ENCODE results near the gene ORMDL3. TPM values are rescaled to one million over a fixed set of nuclear protein-coding genes. Genes with fewer than 3 reads are reported as not detected.

Gene ORMDL3
- total RNA-seq, 1 donor from 2014 or later: 77.4 TPM

- DNase-seq (ENCODE audit: low spot score): peak; percentile 64
- H3K4me3 Mint-ChIP-seq: peak overlapping the region; percentile 97
- no peaks in the 10 kb centered on the region for H3K9me3 Mint-ChIP-seq
- peaks cover 66% of the 10 kb centered on the region for H3K4me1 Mint-ChIP-seq (ENCODE audit: low read depth)
- H3K36me3 Mint-ChIP-seq (ENCODE audit: low read depth): peaks cover 21% of the 10 kb centered on the region
- H3K27me3 Mint-ChIP-seq (ENCODE audit: insufficient read depth): no peaks in the 10 kb centered on the region
- intact Hi-C loops (cut with micrococcal nuclease): loop anchor here (1.0 to 5.0 kb wide), 14 partner anchors 14 to 464 kb away; partner anchors contain the start of genes CASC3, CDC6, CDK12 and MED24
- H3K27ac Mint-ChIP-seq: peak overlapping the region; percentile 92
Measured at GRCh38 chr17:39926588-39927100, 757 bp downstream of the ORMDL3 start.

GRCh38 chr17:39926135-39926587, 1.2 kb downstream of the ORMDL3 start:
- Mint-ChIP-seq H3K9me3 (no peaks in the 10 kb centered on the region), H3K36me3 (ENCODE audit: low read depth) (peaks cover 25% of the 10 kb centered on the region), H3K4me3 (peak overlapping the region; percentile 97), H3K27me3 (ENCODE audit: insufficient read depth) (no peaks in the 10 kb centered on the region), H3K4me1 (ENCODE audit: low read depth) (peaks cover 71% of the 10 kb centered on the region), H3K27ac (peak overlapping the region; percentile 92)
- no peak for DNase-seq (ENCODE audit: low spot score)
- intact Hi-C loops (cut with micrococcal nuclease): loop anchor here (1.0 to 5.0 kb wide), 5 partner anchors 23 to 464 kb away; partner anchors contain the start of genes CASC3 and CDK12

GRCh38 chr17:39925282-39926134, 1.9 kb downstream of the ORMDL3 start:
- Mint-ChIP-seq H3K36me3 (ENCODE audit: low read depth) (peaks cover 26% of the 10 kb centered on the region), H3K27me3 (ENCODE audit: insufficient read depth) (no peaks in the 10 kb centered on the region), H3K9me3 (no peaks in the 10 kb centered on the region), H3K4me1 (ENCODE audit: low read depth) (peaks cover 78% of the 10 kb centered on the region), H3K4me3 (peak overlapping the region; percentile 97), H3K27ac (peak overlapping the region; percentile 92)
- intact Hi-C loops (cut with micrococcal nuclease): loop anchor here (1.0 to 5.0 kb wide), 5 partner anchors 22 to 463 kb away; partner anchors contain the start of genes CASC3 and CDK12
- DNase-seq (ENCODE audit: low spot score): no peak

- DNase-seq (ENCODE audit: low spot score): no peak
- Mint-ChIP-seq H3K4me1 (ENCODE audit: low read depth) (peaks cover 82% of the 10 kb centered on the region), H3K9me3 (no peaks in the 10 kb centered on the region), H3K36me3 (ENCODE audit: low read depth) (peaks cover 30% of the 10 kb centered on the region), H3K27me3 (ENCODE audit: insufficient read depth) (no peaks in the 10 kb centered on the region), H3K4me3 (peak overlapping the region; percentile 97), H3K27ac (peak overlapping the region; percentile 92)
- intact Hi-C loops (cut with micrococcal nuclease): loop anchor here (5.0 kb wide), 2 partner anchors 152 to 462 kb away; partner anchors contain the start of gene CDK12
Measured at GRCh38 chr17:39924691-39925055, 2.7 kb downstream of the ORMDL3 start.

- intact Hi-C loops (cut with micrococcal nuclease): no loop called here
- peaks cover 33% of the 10 kb centered on the region for H3K36me3 Mint-ChIP-seq (ENCODE audit: low read depth)
- no peak for DNase-seq (ENCODE audit: low spot score)
- peak overlapping the region; percentile 92 for H3K27ac Mint-ChIP-seq
- no peaks in the 10 kb centered on the region for H3K27me3 Mint-ChIP-seq (ENCODE audit: insufficient read depth)
- H3K9me3 Mint-ChIP-seq: no peaks in the 10 kb centered on the region
- H3K4me1 Mint-ChIP-seq (ENCODE audit: low read depth): peaks cover 81% of the 10 kb centered on the region
- peak overlapping the region; percentile 97 for H3K4me3 Mint-ChIP-seq
Measured at GRCh38 chr17:39923836-39924690, 3.3 kb downstream of the ORMDL3 start.

- H3K4me1 Mint-ChIP-seq (ENCODE audit: low read depth): peaks cover 83% of the 10 kb centered on the region
- H3K4me3 Mint-ChIP-seq: peak overlapping the region; percentile 57
- DNase-seq (ENCODE audit: low spot score): no peak
- intact Hi-C loops (cut with micrococcal nuclease): no loop called here
- H3K27ac Mint-ChIP-seq: peak overlapping the region; percentile 75
- peaks cover 39% of the 10 kb centered on the region for H3K36me3 Mint-ChIP-seq (ENCODE audit: low read depth)
- no peaks in the 10 kb centered on the region for H3K27me3 Mint-ChIP-seq (ENCODE audit: insufficient read depth)
- no peaks in the 10 kb centered on the region for H3K9me3 Mint-ChIP-seq
Measured at GRCh38 chr17:39923230-39923629, 4.2 kb downstream of the ORMDL3 start.

- Mint-ChIP-seq H3K9me3 (no peaks in the 10 kb centered on the region), H3K27ac (peak overlapping the region; percentile 91), H3K36me3 (ENCODE audit: low read depth) (peaks cover 48% of the 10 kb centered on the region), H3K27me3 (ENCODE audit: insufficient read depth) (no peaks in the 10 kb centered on the region), H3K4me3 (peak overlapping the region; percentile 60), H3K4me1 (ENCODE audit: low read depth) (peaks cover 84% of the 10 kb centered on the region)
- intact Hi-C loops (cut with micrococcal nuclease): no loop called here
- DNase-seq (ENCODE audit: low spot score): no peak
Measured at GRCh38 chr17:39922006-39922405, 5.4 kb downstream of the ORMDL3 start.

- no peak for DNase-seq (ENCODE audit: low spot score)
- peaks cover 51% of the 10 kb centered on the region for H3K36me3 Mint-ChIP-seq (ENCODE audit: low read depth)
- peak overlapping the region; percentile 60 for H3K4me3 Mint-ChIP-seq
- no peaks in the 10 kb centered on the region for H3K9me3 Mint-ChIP-seq
- H3K27ac Mint-ChIP-seq: peak overlapping the region; percentile 91
- peaks cover 88% of the 10 kb centered on the region for H3K4me1 Mint-ChIP-seq (ENCODE audit: low read depth)
- intact Hi-C loops (cut with micrococcal nuclease): no loop called here
- H3K27me3 Mint-ChIP-seq (ENCODE audit: insufficient read depth): no peaks in the 10 kb centered on the region
Measured at GRCh38 chr17:39921323-39921722, 6.1 kb downstream of the ORMDL3 start.

- peaks cover 55% of the 10 kb centered on the region for H3K36me3 Mint-ChIP-seq (ENCODE audit: low read depth)
- peaks cover 87% of the 10 kb centered on the region for H3K4me1 Mint-ChIP-seq (ENCODE audit: low read depth)
- peak; percentile 40 for DNase-seq (ENCODE audit: low spot score)
- H3K4me3 Mint-ChIP-seq: peak overlapping the region; percentile 60
- H3K27ac Mint-ChIP-seq: peak overlapping the region; percentile 91
- H3K9me3 Mint-ChIP-seq: no peaks in the 10 kb centered on the region
- no peaks in the 10 kb centered on the region for H3K27me3 Mint-ChIP-seq (ENCODE audit: insufficient read depth)
- intact Hi-C loops (cut with micrococcal nuclease): no loop called here
Measured at GRCh38 chr17:39920218-39921210, 6.9 kb downstream of the ORMDL3 start.

- H3K27me3 Mint-ChIP-seq (ENCODE audit: insufficient read depth): no peaks in the 10 kb centered on the region
- H3K4me1 Mint-ChIP-seq (ENCODE audit: low read depth): peaks cover 77% of the 10 kb centered on the region
- intact Hi-C loops (cut with micrococcal nuclease): no loop called here
- H3K27ac Mint-ChIP-seq: peak overlapping the region; percentile 82
- DNase-seq (ENCODE audit: low spot score): no peak
- peaks cover 56% of the 10 kb centered on the region for H3K36me3 Mint-ChIP-seq (ENCODE audit: low read depth)
- no peak overlapping the region for H3K4me3 Mint-ChIP-seq
- no peaks in the 10 kb centered on the region for H3K9me3 Mint-ChIP-seq
Measured at GRCh38 chr17:39919087-39919683, 8.2 kb downstream of the ORMDL3 start.

GRCh38 chr17:39916918-39917317, 10.5 kb downstream of the ORMDL3 start:
- H3K9me3 Mint-ChIP-seq: no peaks in the 10 kb centered on the region
- intact Hi-C loops (cut with micrococcal nuclease): no loop called here
- H3K4me3 Mint-ChIP-seq: no peak overlapping the region
- H3K36me3 Mint-ChIP-seq (ENCODE audit: low read depth): peaks cover 60% of the 10 kb centered on the region
- peaks cover 62% of the 10 kb centered on the region for H3K4me1 Mint-ChIP-seq (ENCODE audit: low read depth)
- H3K27ac Mint-ChIP-seq: no peak overlapping the region
- no peak for DNase-seq (ENCODE audit: low spot score)
- no peaks in the 10 kb centered on the region for H3K27me3 Mint-ChIP-seq (ENCODE audit: insufficient read depth)
